DND-41 (cell line): Measurements from ENCODE around the gene ALDH2.

Experiments used
- EZH2 ChIP-seq: IDR thresholded peaks from 3 replicates; pipeline ENCODE4 v1.6.1; 2012; ENCODE audit warnings: borderline replicate concordance, low read depth, mild to moderate bottlenecking, moderate library complexity, low read length, inconsistent platforms; ENCODE audit not compliant: severe bottlenecking
- TF ChIP-seq, protein P1 (sequence below): IDR thresholded peaks from 2 replicates; pipeline ENCODE4 v1.5.1; 2012; ENCODE audit warnings: borderline replicate concordance, low read length, moderate library complexity, mild to moderate bottlenecking; ENCODE audit not compliant: poor library complexity, severe bottlenecking; ENCODE audit errors: extremely low read depth

DNA sequence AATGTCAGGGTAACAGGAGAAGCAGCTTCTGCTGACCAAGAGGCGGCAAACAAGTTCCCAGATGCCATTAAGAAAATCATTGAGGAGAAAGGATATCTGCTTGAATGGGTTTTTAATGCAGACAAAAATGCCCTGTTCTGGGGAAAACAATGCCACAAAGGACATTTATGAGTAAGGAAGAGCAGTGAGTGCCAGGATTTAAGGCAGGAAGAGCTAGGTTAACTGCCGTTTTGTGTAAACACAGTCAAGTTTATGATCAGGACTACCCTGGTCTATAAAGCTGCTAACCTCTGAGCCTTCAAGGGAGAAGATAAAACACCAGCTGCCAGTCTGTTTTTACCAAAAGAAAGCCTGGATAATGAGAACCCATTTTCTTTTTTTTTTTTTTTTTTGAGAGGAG, 83.8 kb downstream of the ALDH2 start:
- TF ChIP-seq, protein P1, sequence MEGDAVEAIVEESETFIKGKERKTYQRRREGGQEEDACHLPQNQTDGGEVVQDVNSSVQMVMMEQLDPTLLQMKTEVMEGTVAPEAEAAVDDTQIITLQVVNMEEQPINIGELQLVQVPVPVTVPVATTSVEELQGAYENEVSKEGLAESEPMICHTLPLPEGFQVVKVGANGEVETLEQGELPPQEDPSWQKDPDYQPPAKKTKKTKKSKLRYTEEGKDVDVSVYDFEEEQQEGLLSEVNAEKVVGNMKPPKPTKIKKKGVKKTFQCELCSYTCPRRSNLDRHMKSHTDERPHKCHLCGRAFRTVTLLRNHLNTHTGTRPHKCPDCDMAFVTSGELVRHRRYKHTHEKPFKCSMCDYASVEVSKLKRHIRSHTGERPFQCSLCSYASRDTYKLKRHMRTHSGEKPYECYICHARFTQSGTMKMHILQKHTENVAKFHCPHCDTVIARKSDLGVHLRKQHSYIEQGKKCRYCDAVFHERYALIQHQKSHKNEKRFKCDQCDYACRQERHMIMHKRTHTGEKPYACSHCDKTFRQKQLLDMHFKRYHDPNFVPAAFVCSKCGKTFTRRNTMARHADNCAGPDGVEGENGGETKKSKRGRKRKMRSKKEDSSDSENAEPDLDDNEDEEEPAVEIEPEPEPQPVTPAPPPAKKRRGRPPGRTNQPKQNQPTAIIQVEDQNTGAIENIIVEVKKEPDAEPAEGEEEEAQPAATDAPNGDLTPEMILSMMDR = no peak
- TF ChIP-seq EZH2 = no peak
